OCI-M2 (cell line): ENCODE measurements around the gene PTGDS.

ENCODE experiments used
- DNase-seq: peaks from one replicate; lab custom pipeline; 2025; ENCODE audit not compliant: unreplicated experiment; lab: John Stamatoyannopoulos, UW

PTGDS gene

DNA sequence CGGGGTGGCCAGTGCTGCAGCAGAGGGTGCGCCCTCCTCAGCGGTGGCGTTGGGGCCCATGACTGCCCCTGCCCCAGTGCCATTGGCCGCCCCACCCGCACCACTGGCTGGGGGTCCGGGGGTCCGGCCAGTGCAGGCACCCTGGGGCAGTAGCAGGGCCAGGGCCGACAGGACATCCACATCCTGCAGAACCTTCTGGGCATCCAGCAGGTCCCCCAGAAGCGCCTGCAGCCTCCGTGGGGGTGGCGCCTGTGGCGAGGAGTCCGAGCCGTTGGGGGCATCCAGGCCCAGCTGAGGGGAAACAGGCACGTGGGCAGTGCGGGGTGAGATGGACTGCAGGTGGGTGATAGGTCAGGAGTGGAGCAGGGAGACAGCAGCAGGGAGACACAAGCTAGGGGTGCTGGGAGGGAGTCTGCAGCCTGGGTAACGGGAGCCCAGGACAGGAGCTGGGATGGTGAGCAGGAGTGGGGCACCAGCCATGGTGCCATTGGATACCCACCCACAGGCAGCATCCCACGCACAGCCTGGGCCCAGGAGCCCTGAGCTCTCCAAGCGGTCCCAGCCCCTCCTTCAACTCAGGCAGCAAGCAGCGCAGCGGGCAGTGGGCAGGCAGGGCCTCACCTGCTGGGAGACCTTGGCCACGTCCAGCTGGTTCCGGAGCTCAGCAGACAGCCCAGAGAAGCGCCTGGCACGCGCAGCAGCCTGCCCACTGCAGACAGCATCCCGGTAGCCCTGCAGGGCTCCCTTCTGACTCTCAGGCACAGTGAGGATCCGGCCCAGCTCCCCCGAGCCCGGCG lies 43.7 kb downstream of the PTGDS start:
- no peak for DNase-seq

DNA sequence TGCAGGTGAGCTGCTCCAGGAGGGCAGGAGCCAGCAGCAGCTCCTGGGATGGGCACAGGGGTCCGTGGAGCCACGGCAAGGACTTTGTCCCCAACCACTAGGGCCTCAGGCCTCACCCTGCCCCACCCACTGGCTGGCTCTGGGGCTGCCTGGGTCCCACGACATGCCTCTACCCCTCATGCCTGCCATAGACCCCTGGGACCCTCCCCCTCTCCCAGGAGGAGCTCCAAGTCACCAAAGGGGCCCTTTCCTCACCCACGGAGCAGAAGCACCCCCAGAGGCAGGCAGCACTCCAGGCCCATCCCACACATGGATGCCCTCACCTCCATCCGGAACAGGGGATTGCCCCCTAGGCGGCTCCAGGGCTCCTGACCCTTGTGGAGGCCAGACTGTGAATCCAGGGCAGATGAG lies 44.3 kb downstream of the PTGDS start:
- no peak for DNase-seq

DNA sequence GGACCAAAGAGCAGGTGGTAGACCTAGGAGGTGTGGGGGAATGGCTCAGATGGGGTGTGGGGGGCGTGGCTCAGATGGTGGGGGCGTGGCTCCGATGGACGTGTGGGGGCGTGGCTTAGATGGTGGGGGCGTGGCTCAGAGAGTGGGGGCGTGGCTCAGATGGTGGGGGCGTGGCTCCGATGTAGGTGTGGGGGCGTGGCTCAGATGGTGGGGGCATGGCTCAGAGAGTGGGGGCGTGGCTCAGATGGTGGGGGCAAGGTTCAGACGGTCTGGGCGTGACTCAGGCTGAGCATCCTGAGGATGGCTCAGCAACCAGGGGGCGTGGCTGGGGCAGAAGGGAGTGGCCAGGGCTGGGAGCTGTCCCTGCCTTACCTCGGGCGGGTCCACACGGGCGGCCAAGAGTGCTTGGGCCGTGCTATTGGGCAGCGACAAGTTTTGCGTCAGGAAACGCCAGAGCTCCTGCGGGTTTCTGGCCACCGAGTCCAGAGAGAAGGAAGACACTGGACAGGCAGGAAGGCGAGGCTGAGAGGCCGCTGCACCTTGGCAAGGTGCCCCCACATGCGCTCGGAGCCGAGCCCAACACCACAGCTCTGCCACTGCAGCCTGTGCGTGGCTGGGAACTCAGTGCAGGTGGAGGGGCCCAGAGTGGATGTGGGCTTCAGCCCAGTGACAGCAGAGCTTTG lies 44.8 kb downstream of the PTGDS start:
- no peak for DNase-seq

DNA sequence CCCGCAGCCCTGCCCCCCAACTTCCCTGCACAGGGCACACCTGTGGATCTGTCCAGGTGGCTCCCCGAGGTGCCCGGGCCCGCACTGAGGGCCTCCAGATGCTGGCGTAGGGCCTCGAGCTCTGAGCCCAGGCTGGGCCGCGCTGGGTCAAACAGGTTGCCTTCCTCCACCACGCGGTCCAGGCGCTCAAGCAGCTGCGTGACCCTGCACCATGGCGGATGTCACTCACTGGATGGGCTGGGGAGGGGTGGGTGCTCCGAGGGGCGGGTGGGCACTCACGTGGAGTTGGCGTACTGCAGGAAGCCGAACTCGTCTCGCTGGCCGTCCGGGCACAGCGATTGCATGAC lies 45.3 kb downstream of the PTGDS start:
- no peak for DNase-seq

DNA sequence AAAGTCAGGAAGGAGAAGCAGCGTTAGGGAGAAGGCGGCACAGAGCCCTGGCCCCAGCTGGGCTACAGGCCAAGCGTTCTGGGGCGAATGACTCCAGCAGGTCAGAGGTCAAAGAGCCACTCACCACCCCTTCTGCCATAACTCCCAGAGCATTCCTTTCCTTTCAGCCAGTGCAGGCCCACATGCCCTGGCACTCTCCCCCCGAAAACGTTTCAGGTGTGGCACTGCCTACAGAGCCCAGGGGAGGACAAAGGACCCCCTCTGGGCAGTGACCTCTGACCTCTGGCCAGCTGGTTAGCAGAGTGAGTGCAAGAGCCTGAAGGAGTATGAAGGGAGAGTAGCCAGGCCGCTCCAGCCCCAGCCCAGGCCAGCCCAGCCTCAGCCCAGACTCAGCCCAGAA lies 45.9 kb downstream of the PTGDS start:
- DNase-seq, result no peak

- no peak for DNase-seq
Observed at GRCh38 chr9:137023583-137023991, 46.3 kb downstream of the PTGDS start.

- DNase-seq, result no peak
Observed at GRCh38 chr9:137025517-137025966, 48.2 kb downstream of the PTGDS start.

- no peak for DNase-seq
Observed at GRCh38 chr9:137026384-137026783, 49.1 kb downstream of the PTGDS start.

GRCh38 chr9:137026828-137027227 lies 49.5 kb downstream of the PTGDS start:
- DNase-seq, result no peak

DNA sequence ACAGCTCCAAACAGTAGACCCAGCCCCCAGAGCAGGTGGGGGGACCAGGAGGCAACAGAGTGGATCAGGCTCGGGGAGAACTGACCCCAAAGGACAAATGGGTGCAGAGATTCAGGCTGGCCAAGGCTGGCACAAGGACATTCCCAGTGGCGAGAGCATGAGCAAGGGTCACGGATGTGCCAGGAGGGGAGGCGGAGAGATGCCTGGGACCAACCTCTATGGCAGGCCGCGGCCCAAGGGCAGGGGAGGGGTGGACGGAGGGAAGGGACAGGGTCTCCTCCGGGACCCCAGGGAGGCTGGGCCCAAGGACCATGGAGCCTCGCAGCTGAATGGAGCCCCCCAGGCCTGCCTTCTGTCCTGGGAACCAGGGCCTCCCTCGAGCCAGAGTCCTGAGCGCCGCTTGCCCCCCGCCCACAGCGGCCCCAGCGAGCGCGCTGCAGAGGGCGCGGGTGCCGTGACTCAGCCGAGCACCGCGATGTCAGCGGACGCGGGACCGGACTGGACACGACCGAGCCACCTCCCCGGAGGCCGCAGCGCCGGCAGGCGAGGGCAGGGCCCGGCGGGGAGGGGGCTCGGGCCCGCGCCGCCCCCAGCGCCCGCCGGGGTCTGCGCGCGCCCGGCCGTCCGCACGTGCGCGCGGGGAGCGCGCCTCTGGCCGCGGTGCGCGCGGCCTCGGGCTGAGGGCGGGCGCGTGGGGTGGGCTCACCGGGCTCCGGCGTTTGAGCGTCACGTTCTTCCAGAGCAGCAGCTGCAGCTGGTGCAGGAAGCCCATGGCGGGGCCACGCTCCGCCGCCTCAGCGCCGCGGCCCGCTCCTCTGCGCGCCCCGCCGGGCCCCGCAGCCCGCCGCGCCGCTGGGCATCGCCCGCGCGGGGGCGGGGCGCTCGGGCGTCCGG lies 50.3 kb downstream of the PTGDS start, which contains the start of gene ABCA2:
TSS of gene ABCA2 (minus strand) at position 869 of the 894 bp plus-strand sequence. CDS start at position 772, 97 bp downstream.
- no peak for DNase-seq

DNA sequence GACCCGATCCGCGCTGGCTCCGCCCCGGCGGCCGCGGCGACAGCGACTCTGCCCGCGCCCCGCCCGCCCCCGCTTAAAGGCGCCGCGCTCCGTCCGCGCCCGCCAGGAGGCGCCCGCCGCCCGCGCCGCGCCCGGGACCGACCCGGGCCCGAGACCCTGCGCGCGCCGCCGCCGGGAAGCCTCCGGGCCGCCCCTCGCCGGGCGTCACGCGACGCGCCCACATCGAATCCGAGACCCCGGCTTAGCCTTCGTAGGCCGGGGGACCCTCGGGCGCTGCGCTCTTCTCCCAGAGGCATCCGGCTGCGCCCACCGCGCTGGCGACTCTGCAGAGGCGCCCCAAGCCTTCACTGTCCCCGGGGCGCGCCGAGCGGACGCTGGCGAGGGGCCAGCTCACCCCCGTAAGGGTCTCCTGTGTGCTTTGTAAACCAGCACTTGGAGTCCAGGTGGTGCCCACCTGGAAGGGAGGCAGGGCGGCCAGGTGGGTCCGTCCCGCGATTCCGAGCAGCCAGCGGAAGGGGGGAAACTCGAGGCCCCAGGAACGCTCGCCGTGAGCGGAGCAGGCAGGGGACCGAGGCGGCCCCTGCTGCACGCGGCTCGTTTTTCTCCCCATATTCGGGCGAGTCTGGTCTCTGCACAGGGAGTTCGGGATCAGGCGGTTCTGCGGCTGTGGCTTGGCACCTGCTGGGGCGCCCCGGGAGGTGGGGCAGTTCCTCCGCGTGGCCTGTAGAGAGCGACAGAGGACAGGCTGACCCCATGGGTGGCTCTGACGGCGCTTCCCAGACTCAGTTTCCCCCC lies 51.2 kb downstream of the PTGDS start:
- DNase-seq, result no peak

DNA sequence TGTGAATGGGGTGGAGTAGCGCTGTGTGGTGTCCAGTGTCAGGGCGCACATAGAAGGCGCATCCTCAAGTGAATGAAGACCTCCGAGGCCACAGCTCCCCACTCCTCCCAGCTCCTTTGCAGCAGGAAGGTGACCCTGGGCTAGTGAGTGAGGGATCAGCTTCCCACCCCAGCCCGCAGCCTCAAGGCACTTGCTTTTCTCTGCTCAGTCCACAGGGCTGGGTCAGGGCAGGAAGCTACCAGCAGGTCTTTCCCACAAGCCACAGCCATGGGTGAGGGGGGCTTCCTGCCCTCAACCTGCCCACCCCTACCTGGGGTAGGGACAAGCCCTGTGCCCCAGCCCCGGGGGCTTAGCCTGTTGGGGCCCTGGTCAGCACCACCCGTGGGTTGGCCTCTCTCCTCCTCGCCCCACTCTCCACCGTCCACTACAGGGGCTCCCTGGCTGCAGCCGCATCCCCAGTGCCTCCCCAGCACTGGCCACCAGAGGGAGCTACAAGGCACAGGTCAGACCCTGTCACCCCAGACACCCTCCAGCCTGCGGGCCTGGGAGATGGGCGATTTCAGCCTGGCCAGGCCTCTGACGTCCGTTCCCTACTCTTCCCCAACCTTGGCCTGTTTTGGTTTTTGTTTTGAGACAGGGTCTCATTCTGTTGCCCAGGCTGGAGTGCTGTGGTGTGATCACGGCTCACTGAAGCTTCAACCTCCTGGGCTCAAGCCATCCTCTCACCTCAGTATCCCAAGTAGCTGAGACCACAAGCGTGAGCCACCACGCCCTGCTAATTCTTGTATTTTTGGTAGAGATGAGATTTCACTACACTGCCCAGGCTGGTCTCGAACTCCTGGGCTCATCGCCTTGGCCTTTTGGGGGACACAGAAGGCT lies 52.0 kb downstream of the PTGDS start:
- DNase-seq, result peak; percentile 13

GRCh38 chr9:137030006-137030405 lies 52.7 kb downstream of the PTGDS start:
- no peak for DNase-seq

- DNase-seq, result no peak
Observed at GRCh38 chr9:137030538-137031527, 53.5 kb downstream of the PTGDS start.
